PC-9 (cell line): Measurements from ENCODE around the gene FAM120A.

ENCODE experiments used
- CTCF ChIP-seq: fragments of 200-600 bp; sonication (generic); conservative IDR thresholded peaks from 2 replicates; pipeline ENCODE4 v1.6.1; 2017; ENCODE audit warnings: mixed run types, antibody characterized with exemption, mild to moderate bottlenecking, moderate library complexity
- EZH2 ChIP-seq: fragments of 200-600 bp; sonication (generic); IDR thresholded peaks from 2 replicates; pipeline ENCODE4 v1.8.0; 2017; ENCODE audit warnings: antibody characterized with exemption, low read depth

DNA sequence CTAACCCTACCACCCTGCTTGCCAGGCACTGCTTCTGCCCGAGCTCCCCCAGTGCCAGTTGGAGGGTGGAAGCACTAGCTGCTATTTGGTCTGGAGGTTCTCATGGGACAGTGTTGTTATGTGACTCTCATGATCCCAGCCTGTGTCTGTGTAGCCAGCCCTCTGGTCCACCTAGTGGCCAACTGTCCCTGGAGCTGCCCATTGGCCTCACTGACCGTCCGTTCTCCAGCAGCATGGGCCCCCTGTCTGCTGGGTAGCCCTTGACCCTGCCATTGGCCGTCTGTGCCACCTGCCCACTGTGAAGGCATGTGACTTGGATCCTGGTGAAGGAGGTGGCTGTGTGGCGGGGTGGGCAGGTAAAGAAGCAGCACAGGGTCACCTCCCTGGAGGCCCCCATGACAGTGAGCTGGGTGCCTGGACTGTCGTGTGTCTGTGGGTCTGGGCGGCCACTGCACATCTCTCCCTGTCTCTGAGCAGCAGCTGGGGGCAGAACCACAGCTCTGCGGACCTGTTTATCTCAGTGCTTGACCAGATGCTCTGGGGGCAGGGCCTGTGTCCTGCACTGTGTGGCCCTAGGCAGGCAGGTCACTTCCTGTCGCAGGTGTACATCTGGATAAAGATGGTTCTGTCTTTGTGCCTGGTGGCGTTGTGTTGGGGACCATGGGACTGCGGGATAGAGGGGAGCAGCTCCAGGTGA lies 136.3 kb downstream of the FAM120A start:
- TF ChIP-seq CTCF (no peak; the same call in 1 of the 2 replicates), EZH2 (no peak)
